Hippocampal formation (tissue), 2 donors: ENCODE measurements around the gene MIA2.
"Not testable (repeated sequence)": the region's sequence is repeated elsewhere in the genome, so short reads cannot be mapped to it uniquely, and the experiment has no call there.

Experiments
- DNase-seq, 2 donors: peaks; one replicate each; lab custom pipeline; 2025; lab: John Stamatoyannopoulos, UW

The MIA2 gene

DNA sequence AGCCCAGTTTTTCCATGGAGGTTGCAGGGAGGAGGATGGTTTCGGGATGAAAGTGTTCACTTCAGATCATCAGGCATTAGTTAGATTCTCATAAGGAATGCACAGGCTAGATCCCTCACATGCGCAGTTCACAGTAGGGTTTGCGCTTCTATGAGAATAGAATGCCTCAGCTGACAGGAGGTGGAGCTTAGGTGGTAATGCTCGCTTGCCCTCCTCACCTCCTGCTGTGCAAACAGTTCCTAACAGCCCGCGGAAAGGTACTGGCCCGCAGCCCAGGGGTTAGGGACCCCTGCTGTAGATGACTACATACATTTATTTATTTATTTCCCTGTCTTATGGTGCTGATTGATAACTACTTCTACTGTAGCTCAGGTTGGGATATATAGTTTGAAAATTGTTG is 105.3 kb downstream of the MIA2 start:
- no peak for DNase-seq

DNA sequence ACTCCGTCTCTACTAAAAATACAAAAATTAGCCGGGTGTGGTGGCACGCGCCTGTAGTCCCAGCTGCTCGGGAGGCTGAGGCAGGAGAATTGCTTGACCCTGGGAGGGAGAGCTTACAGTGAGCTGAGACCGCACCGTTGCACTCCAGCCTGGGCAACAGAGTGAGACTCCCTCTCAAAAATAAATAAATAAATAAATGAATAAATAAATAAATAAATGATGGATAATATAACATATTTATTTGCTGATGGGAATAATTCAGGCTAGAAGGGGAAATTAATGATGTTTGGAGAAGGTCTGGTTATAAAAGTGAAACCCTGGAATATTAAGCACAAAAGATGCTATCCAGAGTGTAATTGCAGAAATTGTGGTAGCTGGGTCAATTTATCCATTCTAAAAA is 107.4 kb downstream of the MIA2 start:
- not testable (repeated sequence) for DNase-seq

DNA sequence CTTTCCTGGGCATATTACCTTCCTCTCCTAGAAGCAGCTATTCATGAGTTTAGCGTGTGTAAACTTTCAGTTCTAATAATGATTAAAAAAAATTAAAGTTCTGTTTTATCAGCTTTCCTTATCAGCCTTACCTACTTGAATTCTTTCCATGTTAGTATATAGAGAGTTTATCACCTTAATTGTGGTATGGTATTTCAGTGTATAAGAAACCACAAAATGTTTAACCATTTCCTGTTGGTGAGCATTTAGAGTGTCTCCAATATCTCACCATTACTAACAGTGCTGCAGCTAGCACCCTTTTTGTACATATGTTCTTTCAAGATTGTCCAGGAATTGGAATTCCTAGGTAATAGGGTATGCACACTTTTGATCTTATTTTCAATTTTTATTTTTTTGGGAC is 109.1 kb downstream of the MIA2 start:
- DNase-seq = no peak

DNA sequence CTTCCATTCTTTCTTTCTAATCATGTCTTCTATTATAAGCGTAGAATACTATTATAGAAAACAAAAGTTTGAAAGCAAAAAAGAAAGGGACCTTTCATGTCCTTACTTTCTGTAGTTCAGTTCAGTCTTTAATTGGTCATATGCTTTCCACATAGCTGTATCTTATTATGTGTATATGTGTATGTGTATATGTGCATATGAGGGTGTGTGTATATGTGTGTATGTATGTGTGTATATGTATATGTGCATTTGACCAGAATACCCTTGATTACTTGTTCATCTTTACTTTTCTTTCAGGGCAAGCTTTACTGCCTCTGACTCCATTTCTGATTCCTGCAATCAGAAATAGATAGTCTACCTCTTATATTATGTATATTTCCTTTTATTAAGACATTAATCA is 109.9 kb downstream of the MIA2 start:
- DNase-seq = no peak

DNA sequence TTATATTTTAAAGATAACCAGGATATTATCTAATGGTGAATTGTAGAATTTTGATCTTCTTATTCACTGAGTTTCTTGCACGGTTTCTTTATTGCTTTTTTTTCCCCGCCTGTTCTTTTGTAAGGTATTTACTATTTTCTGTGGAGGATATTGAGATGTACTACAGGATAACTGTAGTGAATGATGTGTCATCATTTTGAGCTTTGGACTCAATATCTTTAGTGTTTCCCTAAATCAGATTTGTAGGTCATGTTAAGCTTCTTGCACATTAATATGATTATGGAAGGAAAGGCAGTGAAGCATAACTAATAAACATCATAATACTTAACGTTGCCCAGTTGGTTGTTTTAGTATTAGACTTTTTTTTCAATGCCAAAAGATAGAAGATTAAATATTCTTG is 117.2 kb downstream of the MIA2 start:
- DNase-seq = no peak

DNA sequence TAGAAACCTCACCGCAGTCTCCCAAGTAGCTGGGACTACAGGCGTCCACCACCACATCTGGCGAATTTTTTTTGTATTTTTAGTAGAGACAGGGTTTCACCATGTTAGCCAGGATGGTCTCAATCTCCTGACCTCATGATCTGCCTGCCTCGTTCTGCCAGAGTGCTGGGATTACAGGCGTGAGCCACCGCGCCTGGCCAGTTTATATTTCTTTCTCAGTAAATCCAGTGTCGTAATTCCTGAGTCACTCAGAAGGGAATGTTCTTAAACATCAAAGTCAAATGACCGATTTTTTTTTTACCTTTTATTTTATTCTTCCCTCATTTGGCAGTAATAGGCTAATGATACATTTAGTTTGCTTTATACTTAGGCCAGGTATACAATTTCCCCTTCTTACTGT is 118.0 kb downstream of the MIA2 start:
- DNase-seq = no peak

DNA sequence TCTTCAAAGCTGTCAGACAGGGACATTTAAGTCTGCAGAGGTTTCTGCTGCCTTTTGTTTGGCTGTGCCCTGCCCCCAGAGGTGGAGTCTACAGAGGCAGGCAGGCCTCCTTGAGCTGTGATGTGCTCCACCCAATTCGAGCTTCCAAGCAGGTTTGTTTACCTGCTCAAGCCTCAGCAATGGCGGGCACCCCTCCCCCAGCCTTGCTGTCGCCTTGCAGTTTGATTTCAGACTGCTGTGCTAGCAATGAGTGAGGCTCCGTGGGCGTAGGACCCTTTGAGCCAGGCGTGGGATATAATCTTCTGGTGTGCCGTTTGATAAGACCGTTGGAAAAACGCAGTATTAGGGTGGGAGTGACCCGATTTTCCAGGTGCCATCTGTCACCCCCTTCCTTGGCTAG is 125.4 kb downstream of the MIA2 start:
- DNase-seq = not testable (repeated sequence)

DNA sequence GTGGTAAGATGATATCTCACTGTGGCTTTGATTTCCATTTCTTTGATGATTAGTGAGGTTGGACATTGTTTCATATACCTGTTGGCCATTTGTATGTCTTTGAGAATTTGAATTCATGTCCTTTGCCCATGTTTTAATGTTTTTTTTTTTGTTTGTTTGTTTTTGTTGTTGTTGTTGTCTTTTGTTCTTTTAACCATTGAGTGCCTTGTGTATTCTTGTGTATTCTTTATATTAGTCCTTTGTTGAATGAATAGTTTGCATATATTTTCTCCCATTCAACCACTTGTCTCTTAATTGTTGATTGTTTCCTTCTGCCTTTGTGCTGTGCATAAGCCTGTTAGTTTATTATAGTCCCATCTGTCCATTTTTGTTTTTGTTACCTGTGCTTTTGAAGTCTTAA is 126.6 kb downstream of the MIA2 start:
- no peak for DNase-seq

DNA sequence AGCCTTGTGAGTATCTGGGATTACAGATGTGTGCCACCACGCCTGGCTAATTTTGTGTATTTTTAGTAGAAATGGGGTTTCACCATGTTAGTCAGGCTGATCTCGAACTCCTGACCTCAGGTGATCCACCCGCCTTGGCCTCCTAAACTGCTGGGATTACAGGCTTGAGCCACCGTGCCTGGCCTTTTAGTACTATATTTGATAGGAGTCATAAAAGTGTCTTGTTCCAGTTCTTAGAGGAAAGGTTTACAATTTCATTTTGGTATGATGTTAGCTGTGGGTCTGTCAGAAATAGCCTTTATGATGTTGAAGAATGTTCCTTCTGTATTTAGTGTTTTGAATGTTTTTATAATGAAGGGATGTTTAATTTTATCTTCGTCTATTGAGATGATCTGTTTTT is 127.8 kb downstream of the MIA2 start:
- not testable (repeated sequence) for DNase-seq

DNA sequence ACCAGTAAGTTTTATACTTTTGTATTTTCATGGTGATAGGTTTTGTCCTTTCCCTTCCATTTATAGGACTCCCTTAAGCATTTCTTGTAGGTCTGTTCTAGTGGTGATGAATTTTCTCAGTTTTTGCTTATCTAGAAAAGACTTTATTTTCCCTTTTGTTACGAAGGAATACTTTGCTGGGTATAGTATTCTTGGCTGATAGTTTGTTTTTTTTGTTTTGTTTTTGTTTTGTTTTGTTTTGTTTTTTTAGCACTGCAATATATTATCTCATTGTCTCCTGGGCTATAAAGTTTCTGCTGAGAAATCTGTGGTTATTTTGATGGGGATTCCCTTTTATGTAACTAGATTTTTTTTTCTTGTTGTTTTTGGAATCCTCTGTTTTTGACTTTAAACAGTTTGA is 130.8 kb downstream of the MIA2 start:
- no peak for DNase-seq

DNA sequence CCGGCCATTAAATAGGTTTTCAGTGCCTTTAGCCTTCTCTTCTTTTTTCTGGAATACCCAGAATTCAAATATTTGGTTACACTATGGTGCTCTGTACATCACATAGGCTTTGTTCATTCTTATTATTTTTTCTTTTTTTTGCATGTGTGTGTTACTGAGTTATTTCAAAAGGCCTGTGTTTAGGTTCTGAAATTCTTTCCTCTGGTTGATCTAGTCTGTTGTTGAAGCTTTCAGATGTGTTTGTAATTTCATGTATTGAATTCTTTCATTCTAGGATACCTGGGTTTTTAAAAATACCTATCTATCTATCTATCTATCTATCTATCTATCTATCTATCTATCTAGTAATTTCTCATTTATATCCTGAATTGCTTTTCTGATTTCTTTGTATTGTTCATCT is 131.6 kb downstream of the MIA2 start:
- no peak for DNase-seq

DNA sequence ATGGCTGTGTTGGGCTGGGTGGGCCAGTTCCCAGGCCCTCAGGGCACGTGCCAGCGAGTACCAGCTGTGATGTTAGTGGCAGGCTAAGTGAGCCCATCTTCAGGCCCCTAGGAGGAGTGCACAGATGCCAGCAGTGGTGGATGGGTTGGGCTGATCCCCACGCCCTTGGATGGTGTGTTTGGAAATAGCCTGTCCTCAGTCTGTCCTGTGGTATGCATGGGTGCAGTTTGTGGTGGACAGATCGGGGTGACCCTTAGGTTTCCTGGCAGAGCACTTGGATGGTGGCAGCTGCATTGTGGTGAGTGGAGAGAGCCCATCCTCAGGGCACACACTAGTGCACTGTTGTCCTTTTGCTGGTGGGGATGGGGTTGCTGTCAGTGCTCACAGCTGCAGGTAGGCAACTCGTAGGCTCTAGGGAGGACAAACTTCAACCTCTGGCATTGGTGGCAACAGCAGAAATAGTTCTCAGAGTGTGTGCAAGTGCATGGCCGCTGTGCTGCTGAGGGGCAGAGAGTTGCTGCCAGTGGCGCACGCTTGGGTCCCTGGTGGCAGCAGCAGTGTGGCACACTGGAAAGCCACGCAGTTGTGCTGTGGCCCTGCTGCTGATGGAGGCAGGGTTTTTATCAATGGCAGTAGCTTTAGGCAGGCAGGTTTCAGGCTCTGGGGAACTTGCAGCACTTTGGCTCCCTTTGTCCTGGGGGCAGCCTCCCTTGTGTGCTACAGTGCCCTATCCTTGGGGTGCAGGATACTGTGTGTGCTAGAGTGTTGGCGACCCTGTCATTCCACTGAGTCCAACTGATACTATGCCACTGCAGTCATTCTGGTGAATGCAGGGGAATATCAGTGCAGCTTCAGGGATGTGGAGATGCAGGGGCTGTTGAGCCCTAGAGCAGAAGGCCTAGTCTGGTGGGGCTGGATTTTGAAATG is 133.0 kb downstream of the MIA2 start:
- no peak for DNase-seq

DNA sequence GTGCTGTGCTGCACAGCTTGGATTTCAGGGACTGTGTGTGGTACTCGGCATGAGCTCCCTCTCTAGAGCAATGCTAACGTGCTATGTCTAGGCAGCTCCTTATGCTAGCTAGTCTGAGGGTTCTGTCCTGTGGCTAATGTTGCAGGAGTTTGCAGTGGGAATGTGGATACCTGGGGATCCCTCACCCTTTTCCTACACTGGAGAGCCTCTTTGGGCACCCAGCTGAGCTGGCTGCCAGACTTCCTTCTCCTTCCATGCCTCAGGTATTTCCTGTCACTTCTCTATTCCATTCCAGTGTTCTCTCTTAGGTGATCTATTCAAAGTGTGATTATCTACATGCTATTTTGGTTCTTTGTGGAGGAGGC is 133.7 kb downstream of the MIA2 start:
- DNase-seq = no peak

DNA sequence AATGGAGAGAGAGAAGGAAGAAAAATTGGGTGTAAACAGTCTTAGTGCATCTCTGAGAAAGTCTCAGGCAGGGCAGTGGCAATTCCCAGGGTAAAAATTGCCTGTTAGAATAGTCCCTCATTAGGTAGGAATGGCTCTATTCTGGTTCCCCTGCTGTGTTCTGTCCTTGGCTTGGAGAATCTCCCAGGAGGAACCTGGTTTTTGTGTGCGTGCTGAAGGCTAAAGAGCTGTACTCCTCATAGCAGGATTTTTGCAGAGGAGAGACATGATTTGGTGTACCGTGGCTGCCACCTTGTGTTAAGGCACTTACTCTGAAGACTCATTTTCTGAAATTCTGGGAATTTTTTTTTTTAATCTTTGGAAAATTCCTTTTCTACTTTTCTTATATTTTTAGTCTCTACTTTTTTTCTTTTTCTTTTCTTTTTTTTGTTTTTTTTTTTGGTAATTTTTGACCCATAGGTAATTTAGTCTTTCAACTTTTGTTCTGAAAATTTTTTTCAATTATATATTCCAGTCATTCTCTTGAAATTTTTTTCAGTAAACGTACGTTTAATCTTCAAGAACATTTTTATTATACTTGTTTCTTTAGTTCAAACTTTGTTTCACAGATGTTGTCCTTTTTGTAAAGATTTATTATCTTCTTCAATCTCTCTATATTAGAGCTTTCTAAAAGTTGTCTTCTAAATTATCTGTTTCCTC is 134.7 kb downstream of the MIA2 start:
- peak; percentile 15 to 55 for DNase-seq

DNA sequence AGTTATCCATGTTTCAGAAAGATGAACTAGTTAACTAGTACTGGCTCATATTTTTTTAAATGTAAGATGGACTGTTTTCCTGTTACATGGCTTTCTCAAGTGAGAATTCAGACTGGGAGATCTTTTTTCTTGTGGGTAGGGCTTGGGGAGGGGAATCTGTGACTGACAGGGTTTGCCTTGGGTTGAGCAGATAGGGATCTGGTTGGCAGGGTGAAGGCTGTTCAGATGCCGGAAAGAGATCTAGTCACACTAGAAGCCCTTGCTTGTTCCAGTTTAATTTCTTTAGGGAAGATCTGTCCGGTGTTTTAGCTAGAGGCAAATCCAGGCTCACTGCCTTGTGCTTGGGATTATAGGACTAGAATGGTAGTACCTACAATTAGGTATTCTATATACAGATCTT is 135.3 kb downstream of the MIA2 start:
- no peak for DNase-seq

DNA sequence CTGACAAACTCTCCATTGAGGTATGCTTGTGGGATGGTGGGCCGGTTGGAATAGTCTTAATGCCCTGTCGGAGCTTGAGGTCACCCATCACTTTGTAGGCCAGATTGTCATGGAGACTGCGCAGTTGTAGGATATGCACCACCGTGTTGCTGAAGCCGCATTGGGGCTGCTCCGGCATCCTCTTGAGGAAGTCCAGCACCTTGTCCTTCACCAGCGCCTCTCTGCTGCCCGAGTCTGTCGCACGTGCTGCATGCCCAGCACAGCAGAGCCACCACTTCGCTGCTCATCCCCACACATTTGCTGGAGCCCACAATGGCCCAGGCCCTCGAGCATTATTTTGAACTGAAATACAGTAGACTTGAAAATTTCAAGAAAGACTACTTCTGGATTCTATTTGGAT is 136.7 kb downstream of the MIA2 start:
- no peak for DNase-seq

DNA sequence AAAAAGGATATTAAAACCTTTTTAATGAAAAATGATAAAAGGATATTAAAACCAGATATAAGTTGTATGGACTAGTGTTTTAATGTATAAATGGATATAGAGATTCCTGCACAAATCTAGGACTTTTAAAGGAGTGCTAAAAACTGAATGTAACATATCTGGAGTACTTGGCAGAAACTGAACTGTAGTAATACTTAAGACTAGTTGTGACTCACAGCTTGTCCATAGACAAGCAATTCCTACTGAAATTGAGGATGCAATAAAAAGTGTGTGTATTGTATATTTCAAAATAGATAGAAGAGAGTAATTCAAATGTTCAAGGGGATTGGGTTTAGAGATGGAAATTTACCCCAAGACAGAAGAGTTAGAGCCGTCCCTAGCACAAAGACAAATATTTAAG is 138.9 kb downstream of the MIA2 start:
- DNase-seq = no peak

DNA sequence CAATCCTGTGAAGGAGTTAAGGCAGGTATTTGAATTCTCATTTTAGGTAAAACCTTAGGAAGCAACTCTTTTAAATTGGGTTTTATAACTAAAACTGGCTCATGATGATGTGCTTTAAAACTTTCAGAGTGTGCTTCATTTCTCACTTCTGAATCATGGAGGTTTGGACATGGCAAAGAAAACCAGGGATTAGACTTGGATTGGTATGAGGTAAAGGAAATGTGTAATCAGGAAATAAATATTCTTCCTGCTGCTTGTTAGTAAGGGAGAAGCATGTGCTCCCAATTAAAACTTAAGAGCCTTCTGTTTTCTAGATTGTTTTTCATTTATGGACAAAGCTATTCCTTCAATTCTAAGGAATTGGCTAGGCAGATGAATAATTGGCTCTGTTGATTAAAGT is 141.1 kb downstream of the MIA2 start:
- no peak for DNase-seq

DNA sequence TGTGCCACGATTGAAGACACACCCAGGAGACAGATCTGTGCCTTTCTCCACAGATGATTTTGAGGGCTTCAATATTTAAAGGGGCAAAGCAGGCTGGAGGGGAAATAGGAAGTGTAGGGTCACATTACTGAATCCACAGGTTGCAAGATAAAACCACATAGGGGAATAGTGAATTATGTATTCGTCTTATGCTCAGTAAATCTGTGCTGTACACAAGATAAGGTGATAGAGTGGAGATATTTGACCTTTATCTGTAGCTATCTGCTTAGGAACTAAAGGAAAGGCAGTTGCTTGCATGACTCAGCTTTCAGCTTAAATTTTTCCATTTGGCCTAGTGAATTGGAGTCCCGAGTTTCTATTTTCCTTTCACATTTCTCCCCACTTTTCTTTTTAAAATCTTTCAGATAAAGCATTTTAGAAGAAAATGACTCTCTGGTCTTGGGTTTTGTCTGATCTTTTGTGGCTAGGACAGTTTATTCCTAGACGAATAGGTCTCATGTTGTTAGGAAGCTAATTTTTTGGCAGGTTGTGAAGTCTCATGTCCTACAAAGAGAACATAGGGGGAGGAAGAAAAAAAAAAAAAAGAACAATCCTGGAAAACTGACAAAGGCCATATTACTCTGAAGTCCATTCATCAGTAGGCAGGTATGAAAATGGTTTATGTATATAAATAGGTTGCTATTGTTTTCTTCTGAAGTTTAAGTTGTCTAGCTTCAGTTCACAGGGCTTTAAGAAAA is 143.1 kb downstream of the MIA2 start:
- no peak for DNase-seq

DNA sequence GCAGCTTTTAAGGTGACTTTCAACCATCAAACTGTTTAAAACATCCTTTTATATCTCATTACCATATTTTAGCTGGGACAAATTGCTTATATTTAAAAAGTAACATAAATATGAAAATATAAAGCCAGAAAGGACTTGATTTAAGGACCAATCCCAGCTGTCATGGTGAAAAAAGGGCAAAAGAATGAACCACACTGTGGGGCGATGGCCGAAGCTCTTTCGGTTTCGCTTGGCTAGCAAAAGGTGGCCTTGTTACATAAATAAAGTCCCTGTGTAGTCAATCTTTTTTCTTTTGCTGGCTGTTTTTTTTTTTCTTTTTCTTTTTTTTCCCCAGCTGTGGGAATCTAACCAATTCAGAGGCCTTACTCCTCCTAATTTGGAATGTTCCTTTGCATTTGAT is 147.7 kb downstream of the MIA2 start:
- DNase-seq = no peak

DNA sequence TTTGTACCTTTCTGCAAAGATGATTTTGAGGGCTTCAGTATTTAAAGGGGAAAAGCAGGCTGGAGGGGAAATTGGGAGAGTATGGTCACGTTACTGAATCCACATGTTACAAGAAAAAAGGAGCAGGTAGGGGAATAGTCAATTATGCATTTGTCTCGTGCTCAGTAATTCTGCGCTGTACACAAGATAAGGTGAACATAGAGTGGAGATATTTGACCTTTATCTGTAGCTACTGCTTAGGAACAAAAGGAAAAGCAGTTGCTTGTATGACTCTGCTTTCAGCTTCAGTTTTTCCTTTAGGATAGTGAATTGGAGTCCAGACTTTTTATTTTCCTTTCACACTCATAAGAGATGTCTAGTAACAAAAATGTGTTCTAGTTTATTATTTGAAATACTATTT is 148.7 kb downstream of the MIA2 start:
- DNase-seq = no peak

DNA sequence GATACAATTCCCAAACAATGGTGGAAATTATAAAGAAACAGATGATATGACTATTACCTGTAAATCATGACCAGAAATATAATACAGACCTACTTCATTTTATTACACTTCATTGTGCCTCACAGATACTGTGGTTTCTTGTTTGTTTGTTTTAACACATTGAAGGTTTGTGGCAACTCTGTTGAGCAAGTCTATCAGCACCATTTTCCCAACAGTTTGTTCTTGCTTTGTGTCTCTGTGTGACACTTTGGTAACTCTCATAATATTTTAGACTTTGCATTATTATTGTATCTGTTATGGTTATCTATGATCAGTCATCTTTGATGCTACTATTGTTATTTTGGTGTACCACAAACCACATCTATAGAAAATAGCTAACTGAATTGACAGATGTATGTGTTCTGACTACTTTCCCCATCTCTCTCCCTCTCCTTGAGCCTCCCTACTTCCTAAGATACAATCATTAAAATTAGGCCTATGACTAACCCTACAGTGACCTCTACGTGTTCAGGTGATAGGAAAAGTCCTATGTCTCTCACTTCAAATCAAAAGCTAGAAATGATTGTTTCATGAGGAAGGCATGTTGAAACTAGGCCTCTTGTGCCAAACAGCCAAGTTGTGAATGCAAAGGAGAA is 149.4 kb downstream of the MIA2 start:
- DNase-seq = no peak
